Caco-2 (cell line): ENCODE data around the gene CBX2. TPM values are rescaled to one million over a fixed set of nuclear protein-coding genes. Genes with fewer than 3 reads are reported as not detected.
A peak's percentile ranks its signal among the peaks of the same experiment; 100 is the strongest.

Source experiments
- BruUV-seq: library from RNA; stranded (reverse); fragments of 400-500 nt; replicated peaks from 2 replicates; lab custom pipeline; 2021; lab: Mats Ljungman, UMichigan
- CTCF ChIA-PET: fragments of 300-600 bp; sonication (Branson Sonifier 250); formaldehyde crosslinking; loops from one replicate; lab custom pipeline; 2022; ENCODE audit warnings: antibody characterized with exemption; lab: Charles Lee
- POLR2A ChIA-PET: fragments of 300-600 bp; sonication (Branson Sonifier 250); formaldehyde crosslinking; loops from one replicate; lab custom pipeline; 2022; ENCODE audit warnings: antibody characterized with exemption; lab: Charles Lee
- DNase-seq, 2 experiments: peaks; one replicate each; pipeline versions ENCODE4 v3.0.0 to v3.0.0-alpha.2; 2020 to 2022
- H3K27me3 ChIP-seq: replicated peaks from 2 replicates; pipeline ENCODE4 v1.6.0; 2011; ENCODE audit warnings: low read length; ENCODE audit not compliant: control insufficient read depth, insufficient read depth
- H3K36me3 ChIP-seq: 2 replicates; pipeline ENCODE4 v1.5.1; 2011; ENCODE audit warnings: low read length; ENCODE audit not compliant: control insufficient read depth, insufficient read depth
- H3K4me1 ChIP-seq: fragments of 250-450 bp; sonication (Bioruptor Pico); 2 replicates; pipeline ENCODE4 v1.5.1; 2020; ENCODE audit warnings: mild to moderate bottlenecking
- H3K4me3 ChIP-seq: 2 replicates; pipeline ENCODE4 v1.5.1; 2011; ENCODE audit warnings: low read depth, mild to moderate bottlenecking, control low read depth, low read length
- H3K9me3 ChIP-seq: fragments of 250-450 bp; sonication (Bioruptor Pico); 2 replicates; pipeline ENCODE4 v1.5.1; 2020; ENCODE audit warnings: mild to moderate bottlenecking, moderate library complexity
- H3K27ac Mint-ChIP-seq: one replicate; pipeline ENCODE4 v1.8.0; 2022; ENCODE audit warnings: mixed read lengths; ENCODE audit not compliant: unreplicated experiment
- H3K27me3 Mint-ChIP-seq: one replicate; pipeline ENCODE4 v1.8.0; 2022; ENCODE audit warnings: mixed read lengths; ENCODE audit not compliant: insufficient read depth, unreplicated experiment
- H3K36me3 Mint-ChIP-seq: one replicate; pipeline ENCODE4 v1.8.0; 2022; ENCODE audit warnings: mild to moderate bottlenecking, mixed read lengths; ENCODE audit not compliant: insufficient read depth, unreplicated experiment
- H3K4me1 Mint-ChIP-seq: one replicate; pipeline ENCODE4 v1.8.0; 2022; ENCODE audit warnings: low read depth, mixed read lengths; ENCODE audit not compliant: unreplicated experiment
- H3K4me3 Mint-ChIP-seq: one replicate; pipeline ENCODE4 v1.8.0; 2022; ENCODE audit warnings: mild to moderate bottlenecking, moderate library complexity, mixed read lengths; ENCODE audit not compliant: unreplicated experiment
- H3K9me3 Mint-ChIP-seq: one replicate; pipeline ENCODE4 v1.8.0; 2022; ENCODE audit warnings: mixed read lengths; ENCODE audit not compliant: unreplicated experiment
- CTCF ChIP-seq, 2 experiments: fragments of 200-600 bp in 1 of 2; IDR thresholded peaks; 1 replicate in 1 of 2; 2 replicates in 1 of 2; pipeline versions ENCODE4 v1.5.1 to v1.8.0; 2011 to 2022; ENCODE audit warnings: antibody characterized with exemption in 1 of 2, control low read depth in 1 of 2, inconsistent platforms in 1 of 2, low read depth in 1 of 2, low read length in 1 of 2, mild to moderate bottlenecking in 1 of 2, moderate library complexity in 1 of 2; ENCODE audit not compliant: insufficient read depth in 1 of 2, severe bottlenecking in 1 of 2, unreplicated experiment in 1 of 2
- intact Hi-C: fragments of 100-400 bp; cut with micrococcal nuclease; formaldehyde crosslinking; loops from one replicate; pipeline ENCODE4 v1.10.0; 2022; ENCODE audit not compliant: unreplicated experiment
- total RNA-seq: library from RNA; stranded (reverse); gene quantifications from 2 replicates; pipeline ENCODE4 v1.2.3, GENCODE V29; 2022

CBX2 gene
- total RNA-seq, 1 experiment from 2014 or later = 52.8 TPM

GRCh38 chr17:79829457-79829856 lies 51.5 kb downstream of the CBX2 start:
- no peak for TF ChIP-seq CTCF (IDR thresholded peaks at IDR 0.05; ENCODE audit: insufficient read depth in 1 of 2, low read depth in 1 of 2, low read length in 1 of 2, severe bottlenecking in 1 of 2, unreplicated experiment in 1 of 2)
- Mint-ChIP-seq H3K36me3 (peaks cover 45% of the 10 kb centered on the region), H3K27ac (no peak overlapping the region), H3K4me3 (no peak overlapping the region), H3K9me3 (peaks cover 5% of the 10 kb centered on the region), H3K27me3 (no peaks in the 10 kb centered on the region), H3K4me1 (peaks cover 7% of the 10 kb centered on the region)
- intact Hi-C loops = no loop called here
- H3K27me3 ChIP-seq = no peaks in the 10 kb centered on the region
- no peak overlapping the region for H3K4me3 ChIP-seq
- CTCF ChIA-PET = interaction anchor here (1.2 to 1.4 kb wide), 2 partner anchors 10 to 12 kb away, joined by 4 to 12 read pairs; partner anchors contain the start of gene CBX4
- 0 out of 2 replicates have a peak, but pooled peaks cover 1% of the 10 kb centered on the region for H3K36me3 ChIP-seq
- H3K4me1 ChIP-seq = peaks cover 10% of the 10 kb centered on the region; the same call in 1 of the 2 replicates
- no peak for DNase-seq
- BruUV-seq = no TSS peak
- POLR2A ChIA-PET = interaction anchor here (1.4 kb wide), 1 partner anchor 10 kb away, joined by 5 read pairs; the partner anchor contains the start of gene CBX4
- no peaks in the 10 kb centered on the region for H3K9me3 ChIP-seq

GRCh38 chr17:79830303-79830702 lies 52.4 kb downstream of the CBX2 start:
- Mint-ChIP-seq H3K36me3 (peaks cover 50% of the 10 kb centered on the region), H3K4me3 (no peak overlapping the region), H3K9me3 (no peaks in the 10 kb centered on the region), H3K27ac (no peak overlapping the region), H3K4me1 (peaks cover 7% of the 10 kb centered on the region), H3K27me3 (no peaks in the 10 kb centered on the region)
- TF ChIP-seq CTCF (IDR thresholded peaks at IDR 0.05; ENCODE audit: insufficient read depth in 1 of 2, low read depth in 1 of 2, low read length in 1 of 2, severe bottlenecking in 1 of 2, unreplicated experiment in 1 of 2) = no peak
- peaks cover 16% of the 10 kb centered on the region; the same call in 1 of the 2 replicates for H3K4me1 ChIP-seq
- peaks cover 1% of the 10 kb centered on the region; the same call in 1 of the 2 replicates for H3K36me3 ChIP-seq
- no peaks in the 10 kb centered on the region for H3K9me3 ChIP-seq
- no peak overlapping the region for H3K4me3 ChIP-seq
- ChIA-PET CTCF (interaction anchor here (1.0 kb wide), 1 partner anchor 19 kb away, joined by 3 read pairs; no protein-coding TSS in a partner anchor), POLR2A (interaction anchor here (1.1 kb wide), 1 partner anchor 34 kb away, joined by 5 read pairs; no protein-coding TSS in a partner anchor)
- H3K27me3 ChIP-seq = no peaks in the 10 kb centered on the region
- BruUV-seq = no TSS peak
- no peak for DNase-seq
- intact Hi-C loops = no loop called here

GRCh38 chr17:79830763-79831264 lies 52.9 kb downstream of the CBX2 start:
- intact Hi-C loops = no loop called here
- peaks cover 55% of the 10 kb centered on the region for H3K36me3 Mint-ChIP-seq
- peaks cover 7% of the 10 kb centered on the region for H3K4me1 Mint-ChIP-seq
- H3K9me3 Mint-ChIP-seq = no peaks in the 10 kb centered on the region
- Histone ChIP-seq H3K27me3 (no peaks in the 10 kb centered on the region), H3K4me1 (peaks cover 19% of the 10 kb centered on the region), H3K4me3 (no peak overlapping the region), H3K36me3 (peaks cover 3% of the 10 kb centered on the region), H3K9me3 (no peaks in the 10 kb centered on the region)
- ChIA-PET CTCF (interaction anchor here (1.0 kb wide), 1 partner anchor 20 kb away, joined by 3 read pairs; no protein-coding TSS in a partner anchor), POLR2A (interaction anchor here (0.5 to 1.1 kb wide), 2 partner anchors 33 to 34 kb away, joined by 5 read pairs; no protein-coding TSS in a partner anchor)
- BruUV-seq = no TSS peak
- H3K4me3 Mint-ChIP-seq = no peak overlapping the region
- no peaks in the 10 kb centered on the region for H3K27me3 Mint-ChIP-seq
- peak in 1 of 2 experiments; percentile 37 for DNase-seq
- no peak for TF ChIP-seq CTCF (IDR thresholded peaks at IDR 0.05; ENCODE audit: insufficient read depth in 1 of 2, low read depth in 1 of 2, low read length in 1 of 2, severe bottlenecking in 1 of 2, unreplicated experiment in 1 of 2)
- H3K27ac Mint-ChIP-seq = no peak overlapping the region
